Measurements from ENCODE around the gene NKIRAS1.

NKIRAS1 gene

DNA sequence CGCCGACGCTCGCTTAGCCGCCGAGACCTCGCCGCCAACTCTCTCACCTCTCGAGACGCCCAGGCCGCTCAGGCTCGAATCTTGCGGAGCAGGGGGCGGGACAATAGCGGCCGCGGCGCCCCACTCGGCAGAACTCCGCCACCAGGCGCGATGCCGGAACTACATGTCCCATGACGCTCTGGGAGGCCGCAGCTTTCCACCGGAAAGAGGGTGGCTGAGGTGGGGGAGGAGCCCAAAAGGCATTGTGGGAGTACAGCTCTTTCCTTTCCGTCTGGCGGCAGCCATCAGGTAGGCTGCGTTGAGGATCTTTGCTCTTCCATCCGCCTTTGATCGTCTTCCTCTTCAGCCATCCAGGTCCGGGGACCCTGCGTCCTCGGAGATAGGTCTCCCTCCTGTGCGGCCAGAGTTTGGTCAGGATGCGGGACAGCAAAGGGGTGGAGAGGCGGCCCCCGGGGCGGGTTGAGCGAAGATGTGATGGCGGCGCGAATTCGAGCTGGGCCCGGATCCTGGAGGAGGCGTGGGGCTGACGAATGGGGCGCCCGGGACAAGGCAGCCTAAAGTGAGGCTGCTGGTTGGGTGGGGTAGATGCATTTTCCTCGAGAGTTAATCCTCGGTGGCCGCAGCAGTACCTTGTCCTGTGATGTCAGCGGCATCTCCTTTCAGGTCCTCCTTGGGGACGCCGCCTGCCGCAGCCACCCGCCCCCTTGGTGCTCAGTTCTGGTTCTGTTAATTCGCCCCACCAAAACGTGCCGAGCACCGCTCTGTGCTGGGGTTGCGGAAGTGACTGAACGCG, at the start of gene NKIRAS1, which contains the start of gene RPL15 (continued):
- TF ChIP-seq, protein P1, sequence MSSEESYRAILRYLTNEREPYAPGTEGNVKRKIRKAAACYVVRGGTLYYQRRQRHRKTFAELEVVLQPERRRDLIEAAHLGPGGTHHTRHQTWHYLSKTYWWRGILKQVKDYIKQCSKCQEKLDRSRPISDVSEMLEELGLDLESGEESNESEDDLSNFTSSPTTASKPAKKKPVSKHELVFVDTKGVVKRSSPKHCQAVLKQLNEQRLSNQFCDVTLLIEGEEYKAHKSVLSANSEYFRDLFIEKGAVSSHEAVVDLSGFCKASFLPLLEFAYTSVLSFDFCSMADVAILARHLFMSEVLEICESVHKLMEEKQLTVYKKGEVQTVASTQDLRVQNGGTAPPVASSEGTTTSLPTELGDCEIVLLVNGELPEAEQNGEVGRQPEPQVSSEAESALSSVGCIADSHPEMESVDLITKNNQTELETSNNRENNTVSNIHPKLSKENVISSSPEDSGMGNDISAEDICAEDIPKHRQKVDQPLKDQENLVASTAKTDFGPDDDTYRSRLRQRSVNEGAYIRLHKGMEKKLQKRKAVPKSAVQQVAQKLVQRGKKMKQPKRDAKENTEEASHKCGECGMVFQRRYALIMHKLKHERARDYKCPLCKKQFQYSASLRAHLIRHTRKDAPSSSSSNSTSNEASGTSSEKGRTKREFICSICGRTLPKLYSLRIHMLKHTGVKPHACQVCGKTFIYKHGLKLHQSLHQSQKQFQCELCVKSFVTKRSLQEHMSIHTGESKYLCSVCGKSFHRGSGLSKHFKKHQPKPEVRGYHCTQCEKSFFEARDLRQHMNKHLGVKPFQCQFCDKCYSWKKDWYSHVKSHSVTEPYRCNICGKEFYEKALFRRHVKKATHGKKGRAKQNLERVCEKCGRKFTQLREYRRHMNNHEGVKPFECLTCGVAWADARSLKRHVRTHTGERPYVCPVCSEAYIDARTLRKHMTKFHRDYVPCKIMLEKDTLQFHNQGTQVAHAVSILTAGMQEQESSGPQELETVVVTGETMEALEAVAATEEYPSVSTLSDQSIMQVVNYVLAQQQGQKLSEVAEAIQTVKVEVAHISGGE (tag by site-specific recombination; conservative IDR thresholded peaks at IDR 0.05; ENCODE audit: low read depth), result peak; percentile 93
- TF ChIP-seq TCF7L2 (IDR thresholded peaks at IDR 0.05; ENCODE audit: borderline replicate concordance, low read depth, low read length) (peak; percentile 40; the same call in 1 of the 2 replicates), RBAK (tag by site-specific recombination; IDR thresholded peaks at IDR 0.05) (0 out of 2 replicates have a peak, but pooled peaks have one; percentile 50), ZXDB (tag by site-specific recombination; IDR thresholded peaks at IDR 0.05) (peak; percentile 96), FEZF1 (tag by site-specific recombination; IDR thresholded peaks at IDR 0.05) (no peak; the same call in 1 of the 2 replicates), KLF10 (tag by site-specific recombination; IDR thresholded peaks at IDR 0.05) (peak; percentile 47; the same call in 1 of the 2 replicates), KLF16 (tag by site-specific recombination; IDR thresholded peaks at IDR 0.05) (peak; percentile 93), ZNF114 (tag by site-specific recombination; IDR thresholded peaks at IDR 0.05) (no peak), ZNF169 (tag by site-specific recombination; IDR thresholded peaks at IDR 0.05) (no peak), ZNF521 (tag by site-specific recombination; IDR thresholded peaks at IDR 0.05) (no peak), ZNF473 (tag by site-specific recombination; IDR thresholded peaks at IDR 0.05) (no peak), ZNF433 (tag by site-specific recombination; IDR thresholded peaks at IDR 0.05; ENCODE audit: low read depth) (no peak), ZFP69B (tag by site-specific recombination; IDR thresholded peaks at IDR 0.05) (peak; percentile 23; the same call in 1 of the 2 replicates), BCL11B (tag by site-specific recombination; IDR thresholded peaks at IDR 0.05; ENCODE audit: low read depth) (no peak), ZNF311 (tag by site-specific recombination; IDR thresholded peaks at IDR 0.05; ENCODE audit: borderline replicate concordance) (0 out of 2 replicates have a peak, but pooled peaks have one; percentile 18), SP7 (tag by site-specific recombination; IDR thresholded peaks at IDR 0.05) (peak; percentile 93)
- TF ChIP-seq, protein P2, sequence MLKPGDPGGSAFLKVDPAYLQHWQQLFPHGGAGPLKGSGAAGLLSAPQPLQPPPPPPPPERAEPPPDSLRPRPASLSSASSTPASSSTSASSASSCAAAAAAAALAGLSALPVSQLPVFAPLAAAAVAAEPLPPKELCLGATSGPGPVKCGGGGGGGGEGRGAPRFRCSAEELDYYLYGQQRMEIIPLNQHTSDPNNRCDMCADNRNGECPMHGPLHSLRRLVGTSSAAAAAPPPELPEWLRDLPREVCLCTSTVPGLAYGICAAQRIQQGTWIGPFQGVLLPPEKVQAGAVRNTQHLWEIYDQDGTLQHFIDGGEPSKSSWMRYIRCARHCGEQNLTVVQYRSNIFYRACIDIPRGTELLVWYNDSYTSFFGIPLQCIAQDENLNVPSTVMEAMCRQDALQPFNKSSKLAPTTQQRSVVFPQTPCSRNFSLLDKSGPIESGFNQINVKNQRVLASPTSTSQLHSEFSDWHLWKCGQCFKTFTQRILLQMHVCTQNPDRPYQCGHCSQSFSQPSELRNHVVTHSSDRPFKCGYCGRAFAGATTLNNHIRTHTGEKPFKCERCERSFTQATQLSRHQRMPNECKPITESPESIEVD (tag by site-specific recombination; IDR thresholded peaks at IDR 0.05), result no peak
- TF ChIP-seq, protein P3, sequence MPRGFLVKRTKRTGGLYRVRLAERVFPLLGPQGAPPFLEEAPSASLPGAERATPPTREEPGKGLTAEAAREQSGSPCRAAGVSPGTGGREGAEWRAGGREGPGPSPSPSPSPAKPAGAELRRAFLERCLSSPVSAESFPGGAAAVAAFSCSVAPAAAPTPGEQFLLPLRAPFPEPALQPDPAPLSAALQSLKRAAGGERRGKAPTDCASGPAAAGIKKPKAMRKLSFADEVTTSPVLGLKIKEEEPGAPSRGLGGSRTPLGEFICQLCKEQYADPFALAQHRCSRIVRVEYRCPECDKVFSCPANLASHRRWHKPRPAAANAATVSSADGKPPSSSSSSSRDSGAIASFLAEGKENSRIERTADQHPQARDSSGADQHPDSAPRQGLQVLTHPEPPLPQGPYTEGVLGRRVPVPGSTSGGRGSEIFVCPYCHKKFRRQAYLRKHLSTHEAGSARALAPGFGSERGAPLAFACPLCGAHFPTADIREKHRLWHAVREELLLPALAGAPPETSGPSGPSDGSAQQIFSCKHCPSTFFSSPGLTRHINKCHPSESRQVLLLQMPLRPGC (tag by site-specific recombination; IDR thresholded peaks at IDR 0.05), result peak; percentile 60; the same call in 1 of the 2 replicates
- TF ChIP-seq, protein P4, sequence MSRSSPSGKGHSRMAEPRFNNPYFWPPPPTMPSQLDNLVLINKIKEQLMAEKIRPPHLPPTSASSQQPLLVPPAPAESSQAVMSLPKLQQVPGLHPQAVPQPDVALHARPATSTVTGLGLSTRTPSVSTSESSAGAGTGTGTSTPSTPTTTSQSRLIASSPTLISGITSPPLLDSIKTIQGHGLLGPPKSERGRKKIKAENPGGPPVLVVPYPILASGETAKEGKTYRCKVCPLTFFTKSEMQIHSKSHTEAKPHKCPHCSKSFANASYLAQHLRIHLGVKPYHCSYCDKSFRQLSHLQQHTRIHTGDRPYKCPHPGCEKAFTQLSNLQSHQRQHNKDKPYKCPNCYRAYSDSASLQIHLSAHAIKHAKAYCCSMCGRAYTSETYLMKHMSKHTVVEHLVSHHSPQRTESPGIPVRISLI (tag by site-specific recombination; IDR thresholded peaks at IDR 0.05), result no peak
- TF ChIP-seq, protein P5, sequence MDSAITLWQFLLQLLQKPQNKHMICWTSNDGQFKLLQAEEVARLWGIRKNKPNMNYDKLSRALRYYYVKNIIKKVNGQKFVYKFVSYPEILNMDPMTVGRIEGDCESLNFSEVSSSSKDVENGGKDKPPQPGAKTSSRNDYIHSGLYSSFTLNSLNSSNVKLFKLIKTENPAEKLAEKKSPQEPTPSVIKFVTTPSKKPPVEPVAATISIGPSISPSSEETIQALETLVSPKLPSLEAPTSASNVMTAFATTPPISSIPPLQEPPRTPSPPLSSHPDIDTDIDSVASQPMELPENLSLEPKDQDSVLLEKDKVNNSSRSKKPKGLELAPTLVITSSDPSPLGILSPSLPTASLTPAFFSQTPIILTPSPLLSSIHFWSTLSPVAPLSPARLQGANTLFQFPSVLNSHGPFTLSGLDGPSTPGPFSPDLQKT (IDR thresholded peaks at IDR 0.05; ENCODE audit: borderline replicate concordance, low read depth, low read length), result no peak; the same call in 1 of the 2 replicates
- TF ChIP-seq, protein P6, sequence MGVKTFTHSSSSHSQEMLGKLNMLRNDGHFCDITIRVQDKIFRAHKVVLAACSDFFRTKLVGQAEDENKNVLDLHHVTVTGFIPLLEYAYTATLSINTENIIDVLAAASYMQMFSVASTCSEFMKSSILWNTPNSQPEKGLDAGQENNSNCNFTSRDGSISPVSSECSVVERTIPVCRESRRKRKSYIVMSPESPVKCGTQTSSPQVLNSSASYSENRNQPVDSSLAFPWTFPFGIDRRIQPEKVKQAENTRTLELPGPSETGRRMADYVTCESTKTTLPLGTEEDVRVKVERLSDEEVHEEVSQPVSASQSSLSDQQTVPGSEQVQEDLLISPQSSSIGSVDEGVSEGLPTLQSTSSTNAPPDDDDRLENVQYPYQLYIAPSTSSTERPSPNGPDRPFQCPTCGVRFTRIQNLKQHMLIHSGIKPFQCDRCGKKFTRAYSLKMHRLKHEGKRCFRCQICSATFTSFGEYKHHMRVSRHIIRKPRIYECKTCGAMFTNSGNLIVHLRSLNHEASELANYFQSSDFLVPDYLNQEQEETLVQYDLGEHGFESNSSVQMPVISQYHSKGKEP (tag by site-specific recombination; IDR thresholded peaks at IDR 0.05), result peak; percentile 46; the same call in 1 of the 2 replicates
- TF ChIP-seq, protein P7, sequence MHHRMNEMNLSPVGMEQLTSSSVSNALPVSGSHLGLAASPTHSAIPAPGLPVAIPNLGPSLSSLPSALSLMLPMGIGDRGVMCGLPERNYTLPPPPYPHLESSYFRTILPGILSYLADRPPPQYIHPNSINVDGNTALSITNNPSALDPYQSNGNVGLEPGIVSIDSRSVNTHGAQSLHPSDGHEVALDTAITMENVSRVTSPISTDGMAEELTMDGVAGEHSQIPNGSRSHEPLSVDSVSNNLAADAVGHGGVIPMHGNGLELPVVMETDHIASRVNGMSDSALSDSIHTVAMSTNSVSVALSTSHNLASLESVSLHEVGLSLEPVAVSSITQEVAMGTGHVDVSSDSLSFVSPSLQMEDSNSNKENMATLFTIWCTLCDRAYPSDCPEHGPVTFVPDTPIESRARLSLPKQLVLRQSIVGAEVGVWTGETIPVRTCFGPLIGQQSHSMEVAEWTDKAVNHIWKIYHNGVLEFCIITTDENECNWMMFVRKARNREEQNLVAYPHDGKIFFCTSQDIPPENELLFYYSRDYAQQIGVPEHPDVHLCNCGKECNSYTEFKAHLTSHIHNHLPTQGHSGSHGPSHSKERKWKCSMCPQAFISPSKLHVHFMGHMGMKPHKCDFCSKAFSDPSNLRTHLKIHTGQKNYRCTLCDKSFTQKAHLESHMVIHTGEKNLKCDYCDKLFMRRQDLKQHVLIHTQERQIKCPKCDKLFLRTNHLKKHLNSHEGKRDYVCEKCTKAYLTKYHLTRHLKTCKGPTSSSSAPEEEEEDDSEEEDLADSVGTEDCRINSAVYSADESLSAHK (tag by site-specific recombination; IDR thresholded peaks at IDR 0.05), result peak; percentile 64
